GM19438 (cell line): ENCODE measurements around the gene TSC22D3.

Experiments
- ATAC-seq: cut with Tn5 transposase; IDR thresholded peaks from one replicate; pipeline ENCODE4 v1.9.1; 2021; ENCODE audit warnings: low read depth; ENCODE audit not compliant: unreplicated experiment

Gene TSC22D3

DNA sequence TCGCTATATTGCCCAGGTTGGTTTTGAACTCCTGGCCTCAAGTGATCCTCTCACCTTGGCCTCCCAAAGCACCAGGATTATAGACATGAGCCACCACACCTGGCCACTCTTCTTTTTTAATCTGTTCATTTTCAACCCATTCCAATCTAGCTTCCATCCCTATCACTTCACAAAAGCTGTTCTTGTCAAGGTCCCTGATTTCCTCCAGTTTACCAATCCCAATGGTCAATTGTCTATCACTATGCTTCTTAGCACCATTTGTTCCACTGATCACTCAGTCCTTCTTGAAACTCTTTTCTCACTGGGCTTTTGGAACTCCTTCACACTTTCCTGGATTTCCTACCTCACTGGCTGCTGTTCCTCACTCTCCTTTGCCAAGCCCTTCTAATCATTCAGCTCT lies 108.7 kb downstream of the TSC22D3 start:
- no peak for ATAC-seq
